ENCODE data around the gene MEGF10. TPM values are rescaled to one million over a fixed set of nuclear protein-coding genes. Genes with fewer than 3 reads are reported as not detected.

The MEGF10 gene
- total and polyA plus RNA-seq, 8 donors, result 0.02 to 0.59 (median 0.06) TPM; not detected in 1

DNA sequence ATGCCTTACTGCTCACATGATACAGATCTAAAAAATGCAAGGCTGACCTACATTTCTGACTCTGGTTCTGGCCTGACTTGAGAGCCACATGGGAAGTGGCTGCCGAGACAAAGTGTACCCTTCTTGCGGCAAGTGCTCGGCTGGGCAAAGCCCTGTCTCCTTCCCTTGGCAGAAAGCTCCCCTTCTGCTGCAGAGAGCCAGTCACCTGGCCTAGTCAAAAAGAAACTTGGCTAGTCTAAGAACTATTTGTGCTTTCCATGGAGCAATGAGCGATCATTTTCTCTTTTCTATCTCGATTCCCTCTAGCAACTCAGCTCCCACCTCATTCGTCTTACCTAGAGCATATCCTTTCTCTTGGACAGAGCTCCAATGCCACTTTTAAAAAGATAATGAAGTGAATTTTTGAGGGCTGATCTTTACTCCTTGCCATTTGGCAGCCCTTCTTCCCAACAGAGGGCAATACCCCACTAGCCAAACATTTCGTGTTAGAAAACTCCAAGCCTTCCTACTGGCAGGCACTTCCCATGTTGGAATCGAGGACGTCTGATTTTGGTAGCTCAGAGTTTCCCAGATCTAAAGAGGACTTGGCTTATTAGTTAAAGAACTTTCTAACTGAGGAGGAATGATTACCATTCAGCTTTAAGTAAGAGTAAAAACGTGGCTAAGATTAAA, 118.8 kb downstream of the MEGF10 start:
- H3K27ac ChIP-seq, result no peak overlapping the region
- intact Hi-C loops (cut with DNase I), result no loop called here
- ATAC-seq, result no peak
- WGBS, 2 donors, result 79 to 81% methylated on average over 10 of the region's 10 CpGs
- no peak overlapping the region for H3K4me3 ChIP-seq
- H3K9me3 ChIP-seq, result no peaks in the 10 kb centered on the region
- H3K27me3 ChIP-seq, result no peaks in the 10 kb centered on the region
- DNase-seq, result no peak
- H3K4me1 ChIP-seq, result no peaks in the 10 kb centered on the region
- H3K36me3 ChIP-seq, result no peaks in the 10 kb centered on the region
- TF ChIP-seq, protein P1, sequence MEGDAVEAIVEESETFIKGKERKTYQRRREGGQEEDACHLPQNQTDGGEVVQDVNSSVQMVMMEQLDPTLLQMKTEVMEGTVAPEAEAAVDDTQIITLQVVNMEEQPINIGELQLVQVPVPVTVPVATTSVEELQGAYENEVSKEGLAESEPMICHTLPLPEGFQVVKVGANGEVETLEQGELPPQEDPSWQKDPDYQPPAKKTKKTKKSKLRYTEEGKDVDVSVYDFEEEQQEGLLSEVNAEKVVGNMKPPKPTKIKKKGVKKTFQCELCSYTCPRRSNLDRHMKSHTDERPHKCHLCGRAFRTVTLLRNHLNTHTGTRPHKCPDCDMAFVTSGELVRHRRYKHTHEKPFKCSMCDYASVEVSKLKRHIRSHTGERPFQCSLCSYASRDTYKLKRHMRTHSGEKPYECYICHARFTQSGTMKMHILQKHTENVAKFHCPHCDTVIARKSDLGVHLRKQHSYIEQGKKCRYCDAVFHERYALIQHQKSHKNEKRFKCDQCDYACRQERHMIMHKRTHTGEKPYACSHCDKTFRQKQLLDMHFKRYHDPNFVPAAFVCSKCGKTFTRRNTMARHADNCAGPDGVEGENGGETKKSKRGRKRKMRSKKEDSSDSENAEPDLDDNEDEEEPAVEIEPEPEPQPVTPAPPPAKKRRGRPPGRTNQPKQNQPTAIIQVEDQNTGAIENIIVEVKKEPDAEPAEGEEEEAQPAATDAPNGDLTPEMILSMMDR (IDR thresholded peaks at IDR 0.05), result no peak
- FAIRE-seq, result no peak

GRCh38 chr5:127409921-127410675, 119.5 kb downstream of the MEGF10 start:
- ATAC-seq (no peak), FAIRE-seq (no peak), DNase-seq (no peak)
- intact Hi-C loops (cut with DNase I), result no loop called here
- Histone ChIP-seq H3K36me3 (no peaks in the 10 kb centered on the region), H3K4me3 (no peak overlapping the region), H3K9me3 (no peaks in the 10 kb centered on the region), H3K4me1 (no peaks in the 10 kb centered on the region), H3K27me3 (no peaks in the 10 kb centered on the region), H3K27ac (no peak overlapping the region)
- TF ChIP-seq, protein P1 (IDR thresholded peaks at IDR 0.05), result no peak
- 83 to 91% methylated on average over 15 of the region's 15 CpGs for WGBS, 2 donors

- DNase-seq (no peak), ATAC-seq (no peak), FAIRE-seq (no peak)
- no peaks in the 10 kb centered on the region for H3K36me3 ChIP-seq
- H3K4me3 ChIP-seq, result no peak overlapping the region
- WGBS, 2 donors, result 70 to 75% methylated on average over 4 of the region's 4 CpGs
- H3K27ac ChIP-seq, result no peak overlapping the region
- H3K27me3 ChIP-seq, result no peaks in the 10 kb centered on the region
- intact Hi-C loops (cut with DNase I), result no loop called here
- no peaks in the 10 kb centered on the region for H3K9me3 ChIP-seq
- TF ChIP-seq, protein P1 (IDR thresholded peaks at IDR 0.05), result no peak
- H3K4me1 ChIP-seq, result no peaks in the 10 kb centered on the region
Observed at GRCh38 chr5:127410959-127411358, 120.4 kb downstream of the MEGF10 start.

GRCh38 chr5:127411381-127411780, 120.8 kb downstream of the MEGF10 start:
- Histone ChIP-seq H3K9me3 (no peaks in the 10 kb centered on the region), H3K4me1 (no peaks in the 10 kb centered on the region), H3K4me3 (no peak overlapping the region), H3K27ac (no peak overlapping the region), H3K36me3 (no peaks in the 10 kb centered on the region), H3K27me3 (no peaks in the 10 kb centered on the region)
- intact Hi-C loops (cut with DNase I), result no loop called here
- TF ChIP-seq, protein P1 (IDR thresholded peaks at IDR 0.05), result no peak
- FAIRE-seq, result no peak
- DNase-seq, result no peak
- WGBS, 2 donors, result 91 to 96% methylated on average over 5 of the region's 5 CpGs
- no peak for ATAC-seq

GRCh38 chr5:127412698-127413097, 122.1 kb downstream of the MEGF10 start:
- no peaks in the 10 kb centered on the region for H3K36me3 ChIP-seq
- WGBS, 2 donors, result 92 to 100% methylated on average over 3 of the region's 3 CpGs
- H3K4me1 ChIP-seq, result no peaks in the 10 kb centered on the region
- intact Hi-C loops (cut with DNase I), result no loop called here
- H3K27me3 ChIP-seq, result no peaks in the 10 kb centered on the region
- no peak for ATAC-seq
- no peak overlapping the region for H3K27ac ChIP-seq
- H3K9me3 ChIP-seq, result no peaks in the 10 kb centered on the region
- DNase-seq, result no peak
- TF ChIP-seq, protein P1 (IDR thresholded peaks at IDR 0.05), result no peak
- H3K4me3 ChIP-seq, result no peak overlapping the region
- FAIRE-seq, result no peak

All from pancreas (tissue), 10 donors.